Peyer's patch (tissue), 4 donors: ENCODE data around the gene SLC8A2. TPM values are rescaled to one million over a fixed set of nuclear protein-coding genes. Genes with fewer than 3 reads are reported as not detected.

ENCODE experiments used
- DNase-seq, 3 donors: peaks; one replicate each; pipeline ENCODE4 v3.0.0-alpha.2; 2017 to 2019
- H3K27ac ChIP-seq, 4 donors: fragments of 200-600 bp; sonication (generic); one replicate each; pipeline ENCODE4 v1.5.1; 2016 to 2019
- H3K27me3 ChIP-seq, 2 donors: fragments of 200-600 bp; sonication (generic); one replicate each; pipeline ENCODE4 v1.5.1; 2019
- H3K36me3 ChIP-seq, 3 donors: fragments of 200-600 bp; sonication (generic); one replicate each; pipeline ENCODE4 v1.5.1; 2016 to 2019
- H3K4me1 ChIP-seq, 4 donors: fragments of 200-600 bp; sonication (generic); one replicate each; pipeline ENCODE4 v1.5.1; 2016 to 2019
- H3K4me3 ChIP-seq, 4 donors: fragments of 200-600 bp; sonication (generic); 1 replicate in 3 of 4; 2 replicates in 1 of 4; pipeline ENCODE4 v1.5.1; 2016 to 2019; ENCODE audit warnings: mild to moderate bottlenecking in 1 of 4
- H3K9me3 ChIP-seq, 4 donors: fragments of 200-600 bp; sonication (generic); one replicate each; pipeline ENCODE4 v1.5.1; 2016 to 2019; ENCODE audit warnings: mild to moderate bottlenecking in 1 of 4
- POLR2A ChIP-seq, 2 donors: fragments of 450-650 bp; IDR thresholded peaks; one replicate each; pipeline ENCODE4 v1.5.1; 2017; ENCODE audit warnings: antibody characterized with exemption in 2 of 2, mild to moderate bottlenecking in 2 of 2, moderate library complexity in 2 of 2
- total RNA-seq, 4 donors: library from RNA; depleted of rRNA; stranded (reverse); fragments of >200 nt; gene quantifications; one replicate each; pipeline ENCODE4 v1.1.0, GENCODE V29; 2016
- TF ChIP-seq, protein P1 (sequence below), 6 experiments: fragments of 450-650 bp in 4 of 6; fragments of 200-600 bp in 2 of 6; sonication (generic) in 1 of 6; IDR thresholded peaks; one replicate each; pipeline ENCODE4 v1.5.1; 2017 to 2019; ENCODE audit warnings: antibody characterized with exemption in 6 of 6, mild to moderate bottlenecking in 3 of 6, moderate library complexity in 1 of 6

SLC8A2 gene
- total RNA-seq, 4 donors from 2014 or later: 0.53 to 0.85 TPM; not detected in 2

DNA sequence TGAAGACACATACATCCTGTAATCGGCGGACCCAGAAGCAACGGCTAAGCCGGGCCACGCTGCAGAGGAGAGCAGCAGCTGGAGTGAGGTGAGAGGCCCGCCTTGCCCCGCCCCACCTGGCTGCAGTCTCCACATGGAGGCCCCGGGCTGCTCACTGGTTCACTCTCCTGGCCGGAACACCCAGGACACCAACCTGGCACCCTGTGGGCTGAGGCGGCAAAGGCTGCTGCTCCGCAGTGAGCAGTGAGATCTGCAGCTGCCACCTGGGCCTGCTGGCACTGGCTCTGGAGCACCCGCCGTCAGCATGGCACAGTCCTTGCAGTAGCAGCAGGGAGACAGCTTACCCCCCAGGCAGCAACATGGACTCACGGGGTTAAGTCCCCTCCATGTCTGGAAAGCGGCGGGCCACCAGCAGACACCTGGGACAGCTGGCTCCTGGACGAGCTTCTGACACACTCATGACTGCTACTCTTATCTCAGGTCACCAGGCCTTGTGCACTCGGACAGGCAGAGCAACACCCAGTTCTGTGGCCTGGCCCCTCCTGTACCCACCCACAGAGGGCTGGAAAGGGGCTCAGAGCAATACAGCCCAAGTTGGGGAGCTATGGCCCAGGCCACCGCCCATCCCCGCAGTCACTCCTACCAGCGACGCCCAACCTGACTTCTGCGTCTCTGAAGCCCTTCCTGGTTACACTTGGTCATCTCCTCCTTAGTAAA, 25.5 kb upstream of the SLC8A2 start:
- TF ChIP-seq POLR2A (IDR thresholded peaks at IDR 0.05): no peak
- TF ChIP-seq, protein P1, sequence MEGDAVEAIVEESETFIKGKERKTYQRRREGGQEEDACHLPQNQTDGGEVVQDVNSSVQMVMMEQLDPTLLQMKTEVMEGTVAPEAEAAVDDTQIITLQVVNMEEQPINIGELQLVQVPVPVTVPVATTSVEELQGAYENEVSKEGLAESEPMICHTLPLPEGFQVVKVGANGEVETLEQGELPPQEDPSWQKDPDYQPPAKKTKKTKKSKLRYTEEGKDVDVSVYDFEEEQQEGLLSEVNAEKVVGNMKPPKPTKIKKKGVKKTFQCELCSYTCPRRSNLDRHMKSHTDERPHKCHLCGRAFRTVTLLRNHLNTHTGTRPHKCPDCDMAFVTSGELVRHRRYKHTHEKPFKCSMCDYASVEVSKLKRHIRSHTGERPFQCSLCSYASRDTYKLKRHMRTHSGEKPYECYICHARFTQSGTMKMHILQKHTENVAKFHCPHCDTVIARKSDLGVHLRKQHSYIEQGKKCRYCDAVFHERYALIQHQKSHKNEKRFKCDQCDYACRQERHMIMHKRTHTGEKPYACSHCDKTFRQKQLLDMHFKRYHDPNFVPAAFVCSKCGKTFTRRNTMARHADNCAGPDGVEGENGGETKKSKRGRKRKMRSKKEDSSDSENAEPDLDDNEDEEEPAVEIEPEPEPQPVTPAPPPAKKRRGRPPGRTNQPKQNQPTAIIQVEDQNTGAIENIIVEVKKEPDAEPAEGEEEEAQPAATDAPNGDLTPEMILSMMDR (IDR thresholded peaks at IDR 0.05): no peak
- H3K27me3 ChIP-seq: no peaks in the 10 kb centered on the region
- no peak for DNase-seq
- H3K4me3 ChIP-seq: no peak overlapping the region
- H3K27ac ChIP-seq: no peak overlapping the region
- H3K36me3 ChIP-seq: peaks cover 0 to 92% (median 0%) of the 10 kb centered on the region in 3 donors
- H3K9me3 ChIP-seq: no peaks in the 10 kb centered on the region
- no peaks in the 10 kb centered on the region for H3K4me1 ChIP-seq

DNA sequence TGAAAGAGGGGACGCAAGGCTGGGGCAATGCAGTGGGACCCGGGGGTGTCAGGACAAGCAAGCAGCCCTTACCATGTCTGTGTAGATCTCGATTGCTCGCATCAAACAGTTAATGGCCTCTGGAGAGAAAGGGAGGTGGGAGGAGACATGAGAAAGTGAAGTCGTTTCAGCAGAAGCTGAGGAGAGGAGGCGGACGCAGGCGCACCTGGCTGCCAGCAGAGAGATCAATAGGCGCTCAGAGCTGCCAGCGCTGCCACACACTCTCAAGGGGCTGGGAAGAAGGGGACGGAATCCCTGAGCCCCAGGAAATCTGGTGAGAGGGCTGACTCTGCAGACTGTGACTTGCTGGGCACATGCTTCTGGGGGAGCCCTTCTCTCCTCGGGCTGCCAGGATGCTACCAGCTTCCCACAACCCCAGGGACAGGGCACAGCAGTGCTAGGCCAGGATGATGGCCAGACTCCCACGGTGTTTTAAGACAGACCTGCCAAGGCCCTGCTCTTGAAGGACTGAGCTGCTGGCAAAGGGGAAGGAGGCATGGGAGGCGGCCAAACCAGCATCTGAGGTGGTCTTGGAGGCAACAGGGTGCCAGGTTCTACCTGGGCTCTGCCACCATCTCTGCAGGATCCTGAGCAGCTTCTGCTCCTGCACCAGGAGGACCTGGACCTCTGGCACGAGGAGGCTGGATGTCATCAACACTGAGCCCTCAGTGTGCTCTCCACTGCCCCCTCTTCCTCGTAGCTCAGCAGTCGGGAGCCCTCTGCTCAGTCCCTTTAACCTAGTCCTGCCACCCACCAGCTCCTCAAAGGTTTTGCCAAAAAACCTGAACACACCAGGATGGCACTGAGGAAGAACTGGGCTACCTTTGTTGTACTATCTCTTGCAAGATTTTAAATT, 24.0 kb upstream of the SLC8A2 start:
- no peak overlapping the region for H3K27ac ChIP-seq

DNA sequence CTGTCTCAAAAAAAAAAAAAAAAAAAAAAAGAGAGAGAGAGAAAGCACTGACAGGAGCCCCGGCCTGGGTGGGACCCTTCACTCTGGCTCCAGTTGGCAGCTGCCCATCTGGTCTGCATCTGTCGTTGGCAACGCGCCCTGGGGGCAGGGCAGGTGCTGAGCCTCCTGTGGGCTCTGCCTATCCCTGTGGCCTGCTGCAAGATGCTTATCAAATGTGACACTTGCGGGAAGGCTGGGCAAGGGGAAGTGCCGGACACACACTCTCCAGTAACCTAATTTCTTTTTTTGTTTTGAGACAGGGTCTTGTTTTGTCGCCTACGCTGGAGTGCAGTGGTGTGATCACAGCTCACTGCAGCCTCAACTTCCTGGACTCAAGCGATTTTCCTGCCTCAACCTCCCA, 23.0 kb upstream of the SLC8A2 start:
- H3K27ac ChIP-seq: no peak overlapping the region

More for the DNA sequence above, 24.0 kb upstream of the SLC8A2 start:
- H3K9me3 ChIP-seq: no peaks in the 10 kb centered on the region
- no peaks in the 10 kb centered on the region for H3K27me3 ChIP-seq
- no peak overlapping the region for H3K4me3 ChIP-seq
- TF ChIP-seq, protein P1 (IDR thresholded peaks at IDR 0.05): no peak
- TF ChIP-seq POLR2A (IDR thresholded peaks at IDR 0.05): no peak
- DNase-seq: no peak
- no peaks in the 10 kb centered on the region for H3K4me1 ChIP-seq
- peaks cover 0 to 91% (median 0%) of the 10 kb centered on the region in 3 donors for H3K36me3 ChIP-seq

DNA sequence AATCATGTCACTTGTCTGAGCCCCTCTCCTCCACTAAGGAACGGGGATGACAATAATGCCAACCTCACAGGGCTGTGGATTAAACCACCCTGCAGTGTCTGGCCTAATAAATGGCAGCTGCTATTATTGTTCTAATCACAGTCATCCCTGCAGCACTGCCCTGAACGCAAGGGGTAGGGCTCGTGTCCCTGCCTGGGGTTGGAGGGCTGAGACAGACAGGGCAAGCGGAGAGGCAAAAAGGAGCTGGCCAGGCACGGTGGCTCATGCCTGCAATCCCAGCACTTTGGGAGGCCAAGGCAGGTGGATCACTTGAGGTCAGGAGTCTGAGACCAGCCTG, 22.5 kb upstream of the SLC8A2 start:
- Histone ChIP-seq H3K27me3 (no peaks in the 10 kb centered on the region), H3K36me3 (peaks cover 0 to 86% (median 0%) of the 10 kb centered on the region in 3 donors), H3K4me1 (no peaks in the 10 kb centered on the region), H3K27ac (no peak overlapping the region), H3K4me3 (no peak overlapping the region), H3K9me3 (no peaks in the 10 kb centered on the region)
- no peak for DNase-seq
- TF ChIP-seq POLR2A (IDR thresholded peaks at IDR 0.05): no peak
- TF ChIP-seq, protein P1 (IDR thresholded peaks at IDR 0.05): no peak

More for the DNA sequence above, 23.0 kb upstream of the SLC8A2 start:
- H3K36me3 ChIP-seq: peaks cover 0 to 86% (median 0%) of the 10 kb centered on the region in 3 donors
- H3K4me3 ChIP-seq: no peak overlapping the region
- H3K4me1 ChIP-seq: no peaks in the 10 kb centered on the region
- TF ChIP-seq POLR2A (IDR thresholded peaks at IDR 0.05): no peak
- TF ChIP-seq, protein P1 (IDR thresholded peaks at IDR 0.05): no peak
- DNase-seq: peak in 1 of 3 donors; percentile 65
- H3K9me3 ChIP-seq: no peaks in the 10 kb centered on the region
- H3K27me3 ChIP-seq: no peaks in the 10 kb centered on the region

DNA sequence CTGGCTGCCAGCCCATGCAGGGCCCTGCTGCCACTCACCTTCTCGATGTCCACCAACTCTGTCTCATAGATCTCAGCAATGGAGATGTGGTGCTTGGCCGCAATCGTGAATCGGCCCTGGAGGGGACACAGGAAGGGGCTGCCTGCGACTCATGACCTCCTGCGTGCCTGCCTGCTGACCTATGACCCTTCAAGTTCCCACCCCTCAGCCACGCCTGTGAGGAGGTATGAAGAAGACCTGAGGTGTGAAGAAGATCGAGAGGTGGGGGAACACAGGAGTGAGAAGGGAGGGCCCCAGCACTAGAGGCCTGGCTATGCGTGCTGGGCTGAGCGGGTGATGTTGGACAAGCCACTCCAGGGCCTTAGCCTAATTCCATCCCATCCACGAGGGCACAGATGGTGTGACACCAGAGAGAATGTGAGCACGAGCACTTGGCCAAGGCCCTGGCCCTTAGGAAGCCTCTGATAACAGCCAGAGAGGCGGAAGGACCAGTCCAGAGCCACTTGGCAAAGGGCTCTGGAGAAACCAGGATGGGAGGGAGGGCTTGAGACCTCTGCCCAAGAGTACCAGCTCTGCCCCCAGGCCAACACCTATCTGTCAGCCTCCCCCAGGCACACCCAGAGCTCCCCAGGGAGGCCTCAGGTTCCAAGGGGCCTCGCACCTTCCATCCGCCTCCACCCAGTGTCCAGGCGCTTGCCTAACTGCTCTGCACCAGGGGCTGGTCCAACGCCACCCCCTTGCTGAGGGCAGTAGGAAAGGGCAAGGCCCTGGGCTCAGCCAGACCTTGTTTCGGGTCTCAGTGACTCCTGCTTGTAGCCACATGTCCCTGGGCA, 21.9 kb upstream of the SLC8A2 start:
- Histone ChIP-seq H3K27ac (no peak overlapping the region), H3K9me3 (no peaks in the 10 kb centered on the region), H3K4me1 (no peaks in the 10 kb centered on the region), H3K27me3 (no peaks in the 10 kb centered on the region), H3K4me3 (no peak overlapping the region), H3K36me3 (peaks cover 0 to 84% (median 0%) of the 10 kb centered on the region in 3 donors)
- no peak for TF ChIP-seq POLR2A (IDR thresholded peaks at IDR 0.05)
- TF ChIP-seq, protein P1 (IDR thresholded peaks at IDR 0.05): no peak
- DNase-seq: no peak
